Measurements from ENCODE around the gene CAPN5. TPM values are rescaled to one million over a fixed set of nuclear protein-coding genes. Genes with fewer than 3 reads are reported as not detected.

CAPN5 gene
- total RNA-seq, 1 donor from 2014 or later: 4.0 TPM

GRCh38 chr11:77079666-77080065 is 12.9 kb downstream of the CAPN5 start:
- no peak for DNase-seq (ENCODE audit: low spot score)
- intact Hi-C loops (cut with DNase I): no loop called here

GRCh38 chr11:77080643-77081210 is 14.0 kb downstream of the CAPN5 start:
- no peak for DNase-seq (ENCODE audit: low spot score)
- intact Hi-C loops (cut with DNase I): no loop called here

- intact Hi-C loops (cut with DNase I): no loop called here
These were observed 14.6 kb downstream of the CAPN5 start for GRCh38 chr11:77081381-77081851.

GRCh38 chr11:77081976-77082836 is 15.4 kb downstream of the CAPN5 start:
- intact Hi-C loops (cut with DNase I): no loop called here
- DNase-seq (ENCODE audit: low spot score): peak; percentile 63

More at GRCh38 chr11:77081381-77081851, 14.6 kb downstream of the CAPN5 start:
- DNase-seq (ENCODE audit: low spot score): peak; percentile 69

- DNase-seq (ENCODE audit: low spot score): peak; percentile 83
- intact Hi-C loops (cut with DNase I): no loop called here
These were observed 16.2 kb downstream of the CAPN5 start for GRCh38 chr11:77082838-77083565.

- DNase-seq (ENCODE audit: low spot score): peak; percentile 62
- intact Hi-C loops (cut with DNase I): no loop called here
These were observed 16.9 kb downstream of the CAPN5 start for GRCh38 chr11:77083566-77084245.

GRCh38 chr11:77084581-77085191 is 17.9 kb downstream of the CAPN5 start:
- peak; percentile 70 for DNase-seq (ENCODE audit: low spot score)
- intact Hi-C loops (cut with DNase I): no loop called here

- intact Hi-C loops (cut with DNase I): no loop called here
- DNase-seq (ENCODE audit: low spot score): peak; percentile 55
These were observed 18.9 kb downstream of the CAPN5 start for GRCh38 chr11:77085652-77086051.

- intact Hi-C loops (cut with DNase I): no loop called here
- no peak for DNase-seq (ENCODE audit: low spot score)
These were observed 20.0 kb downstream of the CAPN5 start for GRCh38 chr11:77086521-77087472.

- intact Hi-C loops (cut with DNase I): no loop called here
- no peak for DNase-seq (ENCODE audit: low spot score)
These were observed 21.0 kb downstream of the CAPN5 start for GRCh38 chr11:77087723-77088225.

GRCh38 chr11:77088236-77089003 is 21.6 kb downstream of the CAPN5 start:
- intact Hi-C loops (cut with DNase I): no loop called here
- DNase-seq (ENCODE audit: low spot score): no peak

GRCh38 chr11:77089004-77089545 is 22.3 kb downstream of the CAPN5 start:
- intact Hi-C loops (cut with DNase I): no loop called here
- DNase-seq (ENCODE audit: low spot score): no peak

- intact Hi-C loops (cut with DNase I): loop anchor here (10.0 kb wide), 1 partner anchor 165 kb away; no protein-coding TSS in a partner anchor
- no peak for DNase-seq (ENCODE audit: low spot score)
These were observed 23.2 kb downstream of the CAPN5 start for GRCh38 chr11:77090046-77090372.

- DNase-seq (ENCODE audit: low spot score): no peak
- intact Hi-C loops (cut with DNase I): loop anchor here (1.0 to 10.0 kb wide), 2 partner anchors 43 to 166 kb away; no protein-coding TSS in a partner anchor
These were observed 23.8 kb downstream of the CAPN5 start for GRCh38 chr11:77090373-77091111.

GRCh38 chr11:77091146-77091940 is 24.6 kb downstream of the CAPN5 start:
- DNase-seq (ENCODE audit: low spot score): no peak
- intact Hi-C loops (cut with DNase I): loop anchor here (1.0 to 10.0 kb wide), 2 partner anchors 44 to 167 kb away; no protein-coding TSS in a partner anchor

Measured in cardiac septum (tissue), 1 donor.